Liver (tissue), 2 donors: ENCODE results near the gene TFDP2.

ENCODE experiments used
- MAX ChIP-seq: IDR thresholded peaks from 2 replicates; pipeline ENCODE4 v1.6.1; 2016; ENCODE audit warnings: antibody characterized with exemption
- TF ChIP-seq, protein P1 (sequence below): fragments of 150-350 bp; IDR thresholded peaks from 2 replicates; pipeline ENCODE4 v1.5.1; 2017; ENCODE audit warnings: improper control_type of control experiment, low read depth, low read length; ENCODE audit not compliant: missing input control
- donor health status: healthy.

DNA sequence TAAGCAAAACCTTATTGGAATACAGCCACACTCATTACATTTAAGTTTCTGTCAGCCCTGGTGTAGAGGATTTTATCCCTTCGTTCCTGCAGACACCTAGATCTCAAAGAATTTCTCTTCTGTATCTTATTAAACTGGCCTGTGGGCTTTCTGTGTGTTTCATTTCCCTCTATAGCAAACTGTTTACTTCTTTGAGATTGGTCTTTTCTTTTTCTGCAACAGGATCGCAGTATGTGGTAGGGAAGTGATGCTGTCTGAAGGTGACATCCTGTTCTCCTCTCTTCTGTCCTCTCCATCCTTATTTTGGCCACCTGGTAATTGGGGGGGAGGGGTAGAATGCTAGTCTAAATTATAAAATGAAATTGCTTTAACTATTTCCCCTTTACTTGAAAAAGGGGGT lies 247.4 kb downstream of the TFDP2 start:
- TF ChIP-seq, protein P1, sequence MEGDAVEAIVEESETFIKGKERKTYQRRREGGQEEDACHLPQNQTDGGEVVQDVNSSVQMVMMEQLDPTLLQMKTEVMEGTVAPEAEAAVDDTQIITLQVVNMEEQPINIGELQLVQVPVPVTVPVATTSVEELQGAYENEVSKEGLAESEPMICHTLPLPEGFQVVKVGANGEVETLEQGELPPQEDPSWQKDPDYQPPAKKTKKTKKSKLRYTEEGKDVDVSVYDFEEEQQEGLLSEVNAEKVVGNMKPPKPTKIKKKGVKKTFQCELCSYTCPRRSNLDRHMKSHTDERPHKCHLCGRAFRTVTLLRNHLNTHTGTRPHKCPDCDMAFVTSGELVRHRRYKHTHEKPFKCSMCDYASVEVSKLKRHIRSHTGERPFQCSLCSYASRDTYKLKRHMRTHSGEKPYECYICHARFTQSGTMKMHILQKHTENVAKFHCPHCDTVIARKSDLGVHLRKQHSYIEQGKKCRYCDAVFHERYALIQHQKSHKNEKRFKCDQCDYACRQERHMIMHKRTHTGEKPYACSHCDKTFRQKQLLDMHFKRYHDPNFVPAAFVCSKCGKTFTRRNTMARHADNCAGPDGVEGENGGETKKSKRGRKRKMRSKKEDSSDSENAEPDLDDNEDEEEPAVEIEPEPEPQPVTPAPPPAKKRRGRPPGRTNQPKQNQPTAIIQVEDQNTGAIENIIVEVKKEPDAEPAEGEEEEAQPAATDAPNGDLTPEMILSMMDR: no peak
- no peak for TF ChIP-seq MAX
